SK-N-SH treated with all-trans-retinoic acid at 6 μM for 48 hours (cell line): Measurements from ENCODE around the gene WNT5A.

Experiments
- ARNTL ChIP-seq: fragments of 450-650 bp; formaldehyde crosslinking; IDR thresholded peaks from 2 replicates; pipeline ENCODE4 v1.5.0; 2020; ENCODE audit warnings: low read depth, mild to moderate bottlenecking, moderate library complexity, borderline replicate concordance
- BACH2 ChIP-seq: fragments of 250-450 bp; sonication (Bioruptor Pico); IDR thresholded peaks from 2 replicates; pipeline ENCODE4 v1.9.0; 2021; ENCODE audit warnings: mild to moderate bottlenecking, borderline replicate concordance
- CSDC2 ChIP-seq: fragments of 250-450 bp; sonication (Bioruptor Pico); IDR thresholded peaks from 2 replicates; pipeline ENCODE4 v1.5.0; 2020; ENCODE audit warnings: mild to moderate bottlenecking, moderate library complexity
- CSRNP3 ChIP-seq: fragments of 250-450 bp; sonication (Bioruptor Pico); IDR thresholded peaks from 2 replicates; pipeline ENCODE4 v1.5.1; 2021; ENCODE audit warnings: mild to moderate bottlenecking, moderate library complexity
- ESRRG ChIP-seq: fragments of 250-450 bp; sonication (Bioruptor Pico); IDR thresholded peaks from 2 replicates; pipeline ENCODE4 v1.6.1; 2021; ENCODE audit warnings: mild to moderate bottlenecking
- RARB ChIP-seq: fragments of 250-450 bp; sonication (Bioruptor Pico); IDR thresholded peaks from 2 replicates; pipeline ENCODE4 v1.8.0; 2021; ENCODE audit warnings: mild to moderate bottlenecking, moderate library complexity
- SNAI2 ChIP-seq: fragments of 250-450 bp; sonication (Bioruptor Pico); IDR thresholded peaks from 2 replicates; pipeline ENCODE4 v1.5.0; 2020; ENCODE audit warnings: mild to moderate bottlenecking, moderate library complexity
- TCF4 ChIP-seq: fragments of 250-450 bp; sonication (Bioruptor Pico); IDR thresholded peaks from 2 replicates; pipeline ENCODE4 v1.8.0; 2021; ENCODE audit warnings: mild to moderate bottlenecking, moderate library complexity, borderline replicate concordance
- ZC3H10 ChIP-seq: fragments of 250-450 bp; sonication (Bioruptor Pico); IDR thresholded peaks from 2 replicates; pipeline ENCODE4 v1.5.1; 2021; ENCODE audit warnings: mild to moderate bottlenecking, moderate library complexity
- ZFP3 ChIP-seq: fragments of 250-450 bp; sonication (Bioruptor Pico); IDR thresholded peaks from 2 replicates; pipeline ENCODE4 v1.5.0; 2020; ENCODE audit warnings: mild to moderate bottlenecking, moderate library complexity
- ZNF565 ChIP-seq: fragments of 450-650 bp; formaldehyde crosslinking; conservative IDR thresholded peaks from 2 replicates; pipeline ENCODE4 v1.5.0; 2020; ENCODE audit warnings: low read depth, mild to moderate bottlenecking, moderate library complexity
- ZNF70 ChIP-seq: fragments of 450-650 bp; formaldehyde crosslinking; IDR thresholded peaks from 2 replicates; pipeline ENCODE4 v1.5.0; 2020; ENCODE audit warnings: mild to moderate bottlenecking, moderate library complexity
- ZNF8 ChIP-seq: fragments of 450-650 bp; formaldehyde crosslinking; IDR thresholded peaks from 2 replicates; pipeline ENCODE4 v1.5.0; 2020; ENCODE audit warnings: mild to moderate bottlenecking, moderate library complexity
- TF ChIP-seq, protein P1 (sequence below): fragments of 250-450 bp; sonication (Bioruptor Pico); IDR thresholded peaks from 2 replicates; pipeline ENCODE4 v1.8.0; 2020; ENCODE audit warnings: mild to moderate bottlenecking, moderate library complexity, borderline replicate concordance

- TF ChIP-seq, protein P1, sequence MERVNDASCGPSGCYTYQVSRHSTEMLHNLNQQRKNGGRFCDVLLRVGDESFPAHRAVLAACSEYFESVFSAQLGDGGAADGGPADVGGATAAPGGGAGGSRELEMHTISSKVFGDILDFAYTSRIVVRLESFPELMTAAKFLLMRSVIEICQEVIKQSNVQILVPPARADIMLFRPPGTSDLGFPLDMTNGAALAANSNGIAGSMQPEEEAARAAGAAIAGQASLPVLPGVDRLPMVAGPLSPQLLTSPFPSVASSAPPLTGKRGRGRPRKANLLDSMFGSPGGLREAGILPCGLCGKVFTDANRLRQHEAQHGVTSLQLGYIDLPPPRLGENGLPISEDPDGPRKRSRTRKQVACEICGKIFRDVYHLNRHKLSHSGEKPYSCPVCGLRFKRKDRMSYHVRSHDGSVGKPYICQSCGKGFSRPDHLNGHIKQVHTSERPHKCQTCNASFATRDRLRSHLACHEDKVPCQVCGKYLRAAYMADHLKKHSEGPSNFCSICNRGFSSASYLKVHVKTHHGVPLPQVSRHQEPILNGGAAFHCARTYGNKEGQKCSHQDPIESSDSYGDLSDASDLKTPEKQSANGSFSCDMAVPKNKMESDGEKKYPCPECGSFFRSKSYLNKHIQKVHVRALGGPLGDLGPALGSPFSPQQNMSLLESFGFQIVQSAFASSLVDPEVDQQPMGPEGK (CRISPR knock-in tag), result no peak
- no peak for TF ChIP-seq ZC3H10 (CRISPR knock-in tag)
- no peak for TF ChIP-seq ZNF565 (CRISPR knock-in tag)
- no peak for TF ChIP-seq ARNTL (CRISPR knock-in tag)
- no peak for TF ChIP-seq RARB
- TF ChIP-seq TCF4 (CRISPR knock-in tag), result no peak
- TF ChIP-seq ZNF8 (CRISPR knock-in tag), result no peak
- TF ChIP-seq ESRRG (CRISPR knock-in tag), result no peak
- no peak for TF ChIP-seq ZNF70
- TF ChIP-seq ZFP3 (CRISPR knock-in tag), result no peak
- no peak for TF ChIP-seq CSRNP3
- TF ChIP-seq SNAI2 (CRISPR knock-in tag), result no peak
- no peak for TF ChIP-seq BACH2 (CRISPR knock-in tag)
- no peak for TF ChIP-seq CSDC2 (CRISPR knock-in tag)
Observed at GRCh38 chr3:55482496-55483195, 4.5 kb downstream of the WNT5A start.
